IgD-negative memory B cell (primary cell): ENCODE measurements around the gene GNAO1. TPM values are rescaled to one million over a fixed set of nuclear protein-coding genes. Genes with fewer than 3 reads are reported as not detected.

Experiments
- H3K27ac Mint-ChIP-seq, 3 donors: one replicate each; pipeline ENCODE4 v1.8.0; 2020 to 2022; ENCODE audit warnings: mild to moderate bottlenecking in 3 of 3, mixed read lengths in 3 of 3, moderate library complexity in 1 of 3
- H3K27me3 Mint-ChIP-seq: one replicate; pipeline ENCODE4 v1.8.0; 2021; ENCODE audit warnings: mixed read lengths
- H3K36me3 Mint-ChIP-seq: one replicate; pipeline ENCODE4 v1.8.0; 2020; ENCODE audit warnings: mild to moderate bottlenecking, mixed read lengths
- H3K4me1 Mint-ChIP-seq, 3 donors: one replicate each; pipeline ENCODE4 v1.8.0; 2020 to 2022; ENCODE audit warnings: mixed read lengths in 3 of 3, mild to moderate bottlenecking in 1 of 3
- H3K4me3 Mint-ChIP-seq, 4 donors: one replicate each; pipeline ENCODE4 v1.8.0; 2020 to 2022; ENCODE audit warnings: mild to moderate bottlenecking in 4 of 4, mixed read lengths in 4 of 4, moderate library complexity in 3 of 4
- H3K9me3 Mint-ChIP-seq, 3 donors: one replicate each; pipeline ENCODE4 v1.8.0; 2020 to 2021; ENCODE audit warnings: mixed read lengths in 3 of 3, mild to moderate bottlenecking in 1 of 3
- polyA plus RNA-seq: library from polyadenylated mRNA; unstranded; fragments of 300-500 nt; fragmentation: Illumina TruSeq; gene quantifications from one replicate; pipeline ENCODE4 v1.2.3, GENCODE V29; 2021

The GNAO1 gene
- 0.58 TPM for polyA plus RNA-seq

- Mint-ChIP-seq H3K9me3 (no peaks in the 10 kb centered on the region), H3K27ac (peak within 1 kb of the TSS; percentile 37 to 84 (median 63)), H3K4me1 (peaks cover 6 to 12% (median 10%) of the 10 kb centered on the region in 3 donors), H3K4me3 (peak within 1 kb of the TSS; percentile 68 to 91 (median 82)), H3K36me3 (peaks cover 2% of the 10 kb centered on the region), H3K27me3 (peaks cover 38% of the 10 kb centered on the region)
Measured at GRCh38 chr16:56191156-56191815, at the start of gene GNAO1. Gene GNAO1, plus strand, starts transcription at chr16:56191489. Its CDS starts 747 bp downstream, at chr16:56192236.

GRCh38 chr16:56143666-56144065 is 47.6 kb upstream of the GNAO1 start:
- no peak overlapping the region for H3K4me3 Mint-ChIP-seq
- H3K36me3 Mint-ChIP-seq: no peaks in the 10 kb centered on the region
- peaks cover 14% of the 10 kb centered on the region for H3K27me3 Mint-ChIP-seq
- no peak overlapping the region for H3K27ac Mint-ChIP-seq
- H3K9me3 Mint-ChIP-seq: no peaks in the 10 kb centered on the region
- H3K4me1 Mint-ChIP-seq: no peaks in the 10 kb centered on the region

GRCh38 chr16:56145369-56145768 is 45.9 kb upstream of the GNAO1 start:
- no peaks in the 10 kb centered on the region for H3K9me3 Mint-ChIP-seq
- H3K4me3 Mint-ChIP-seq: no peak overlapping the region
- H3K36me3 Mint-ChIP-seq: no peaks in the 10 kb centered on the region
- H3K4me1 Mint-ChIP-seq: no peaks in the 10 kb centered on the region
- peaks cover 11% of the 10 kb centered on the region for H3K27me3 Mint-ChIP-seq
- H3K27ac Mint-ChIP-seq: no peak overlapping the region

- H3K27me3 Mint-ChIP-seq: peaks cover 12% of the 10 kb centered on the region
- peaks cover 3% of the 10 kb centered on the region for H3K36me3 Mint-ChIP-seq
- peaks cover 0 to 5% (median 1%) of the 10 kb centered on the region in 3 donors for H3K9me3 Mint-ChIP-seq
- no peak overlapping the region for H3K4me3 Mint-ChIP-seq
- no peaks in the 10 kb centered on the region for H3K4me1 Mint-ChIP-seq
- no peak overlapping the region for H3K27ac Mint-ChIP-seq
Measured at GRCh38 chr16:56151621-56152020, 39.7 kb upstream of the GNAO1 start.

GRCh38 chr16:56161658-56162057 is 29.6 kb upstream of the GNAO1 start:
- Mint-ChIP-seq H3K27ac (no peak overlapping the region), H3K4me1 (no peaks in the 10 kb centered on the region), H3K4me3 (no peak overlapping the region), H3K9me3 (no peaks in the 10 kb centered on the region), H3K36me3 (no peaks in the 10 kb centered on the region), H3K27me3 (no peaks in the 10 kb centered on the region)

- no peaks in the 10 kb centered on the region for H3K9me3 Mint-ChIP-seq
- H3K4me1 Mint-ChIP-seq: no peaks in the 10 kb centered on the region
- no peak overlapping the region for H3K27ac Mint-ChIP-seq
- H3K4me3 Mint-ChIP-seq: no peak overlapping the region
- H3K27me3 Mint-ChIP-seq: no peaks in the 10 kb centered on the region
- no peaks in the 10 kb centered on the region for H3K36me3 Mint-ChIP-seq
Measured at GRCh38 chr16:56163089-56163488, 28.2 kb upstream of the GNAO1 start.

- no peaks in the 10 kb centered on the region for H3K36me3 Mint-ChIP-seq
- no peak overlapping the region for H3K4me3 Mint-ChIP-seq
- no peaks in the 10 kb centered on the region for H3K9me3 Mint-ChIP-seq
- H3K4me1 Mint-ChIP-seq: no peaks in the 10 kb centered on the region
- no peaks in the 10 kb centered on the region for H3K27me3 Mint-ChIP-seq
- H3K27ac Mint-ChIP-seq: no peak overlapping the region
Measured at GRCh38 chr16:56163938-56164337, 27.4 kb upstream of the GNAO1 start.

- no peaks in the 10 kb centered on the region for H3K27me3 Mint-ChIP-seq
Measured at GRCh38 chr16:56164636-56165035, 26.7 kb upstream of the GNAO1 start.

GRCh38 chr16:56174411-56174810 is 16.9 kb upstream of the GNAO1 start:
- Mint-ChIP-seq H3K4me3 (no peak overlapping the region), H3K36me3 (peaks cover 1% of the 10 kb centered on the region), H3K27ac (no peak overlapping the region), H3K27me3 (peaks cover 9% of the 10 kb centered on the region), H3K4me1 (no peaks in the 10 kb centered on the region), H3K9me3 (peaks cover 4 to 12% (median 9%) of the 10 kb centered on the region in 3 donors)

More at GRCh38 chr16:56164636-56165035, 26.7 kb upstream of the GNAO1 start:
- Mint-ChIP-seq H3K27ac (no peak overlapping the region), H3K4me1 (no peaks in the 10 kb centered on the region), H3K36me3 (no peaks in the 10 kb centered on the region), H3K9me3 (no peaks in the 10 kb centered on the region), H3K4me3 (no peak overlapping the region)

GRCh38 chr16:56181401-56181800 is 9.9 kb upstream of the GNAO1 start:
- Mint-ChIP-seq H3K36me3 (peaks cover 4% of the 10 kb centered on the region), H3K27me3 (peaks cover 10% of the 10 kb centered on the region), H3K27ac (no peak overlapping the region), H3K4me3 (no peak overlapping the region), H3K4me1 (no peaks in the 10 kb centered on the region), H3K9me3 (peaks cover 2 to 6% (median 6%) of the 10 kb centered on the region in 3 donors)

- H3K4me3 Mint-ChIP-seq: peak overlapping the region in 1 of 4 donors; percentile 27
- H3K27ac Mint-ChIP-seq: no peak overlapping the region
- peaks cover 7% of the 10 kb centered on the region for H3K27me3 Mint-ChIP-seq
- peaks cover 2 to 6% (median 3%) of the 10 kb centered on the region in 3 donors for H3K9me3 Mint-ChIP-seq
- peaks cover 5% of the 10 kb centered on the region for H3K36me3 Mint-ChIP-seq
- no peaks in the 10 kb centered on the region for H3K4me1 Mint-ChIP-seq
Measured at GRCh38 chr16:56183266-56183665, 8.0 kb upstream of the GNAO1 start.

- Mint-ChIP-seq H3K36me3 (peaks cover 2% of the 10 kb centered on the region), H3K27ac (peak overlapping the region; percentile 31 to 84 (median 37)), H3K4me3 (peak overlapping the region; percentile 48 to 87 (median 70)), H3K27me3 (peaks cover 38% of the 10 kb centered on the region), H3K4me1 (peaks cover 6 to 12% (median 10%) of the 10 kb centered on the region in 3 donors), H3K9me3 (no peaks in the 10 kb centered on the region)
Measured at GRCh38 chr16:56190048-56190676, 1.1 kb upstream of the GNAO1 start.

GRCh38 chr16:56190677-56191155 is 573 bp upstream of the GNAO1 start:
- H3K27ac Mint-ChIP-seq: peak overlapping the region; percentile 31 to 84 (median 37)
- H3K4me1 Mint-ChIP-seq: peaks cover 6 to 12% (median 10%) of the 10 kb centered on the region in 3 donors
- H3K9me3 Mint-ChIP-seq: no peaks in the 10 kb centered on the region

GRCh38 chr16:56191835-56192634 is 746 bp downstream of the GNAO1 start:
- Mint-ChIP-seq H3K4me1 (peaks cover 6 to 12% (median 10%) of the 10 kb centered on the region in 3 donors), H3K27me3 (peaks cover 38% of the 10 kb centered on the region), H3K9me3 (no peaks in the 10 kb centered on the region), H3K36me3 (no peaks in the 10 kb centered on the region), H3K27ac (peak overlapping the region in 1 of 3 donors; percentile 53), H3K4me3 (peak overlapping the region; percentile 55 to 91 (median 84))

More at GRCh38 chr16:56190677-56191155, 573 bp upstream of the GNAO1 start:
- H3K27me3 Mint-ChIP-seq: peaks cover 38% of the 10 kb centered on the region
- H3K36me3 Mint-ChIP-seq: peaks cover 2% of the 10 kb centered on the region
- peak overlapping the region; percentile 48 to 87 (median 76) for H3K4me3 Mint-ChIP-seq

GRCh38 chr16:56192635-56192945 is 1.3 kb downstream of the GNAO1 start:
- H3K4me3 Mint-ChIP-seq: peak overlapping the region; percentile 27 to 81 (median 40)
- H3K27me3 Mint-ChIP-seq: peaks cover 38% of the 10 kb centered on the region
- H3K4me1 Mint-ChIP-seq: peaks cover 6 to 12% (median 10%) of the 10 kb centered on the region in 3 donors
- H3K27ac Mint-ChIP-seq: peak overlapping the region in 1 of 3 donors; percentile 53
- H3K9me3 Mint-ChIP-seq: no peaks in the 10 kb centered on the region
- H3K36me3 Mint-ChIP-seq: no peaks in the 10 kb centered on the region
